Measurements from ENCODE around the gene MROH8. TPM values are rescaled to one million over a fixed set of nuclear protein-coding genes. Genes with fewer than 3 reads are reported as not detected.

MROH8 gene
- total RNA-seq, 1 experiment from 2014 or later, result 1.8 TPM

DNA sequence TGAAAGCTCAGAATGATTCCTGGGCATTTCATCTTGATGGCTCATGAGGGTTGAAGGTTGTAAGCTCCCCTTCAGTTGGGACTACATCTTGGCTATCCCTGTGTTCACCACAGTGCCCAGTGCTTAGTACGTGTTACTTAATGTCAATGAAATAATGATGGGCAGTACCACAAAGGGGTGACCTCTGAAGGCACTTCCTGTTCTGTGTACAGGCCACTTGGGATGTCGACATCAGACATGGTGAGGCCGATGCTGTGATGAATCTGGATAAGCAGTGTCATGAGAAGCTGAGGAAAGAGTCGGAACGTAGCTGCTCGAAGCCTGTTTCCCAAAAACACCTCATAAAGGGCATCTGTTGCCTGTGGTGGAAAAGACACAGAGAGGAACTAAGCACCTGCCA lies 55.9 kb downstream of the MROH8 start:
- DNase-seq (ENCODE audit: low read depth, low spot score) (no peak), ATAC-seq (no peak)
- H3K9me3 ChIP-seq (ENCODE audit: control insufficient read depth, insufficient read depth, low read depth, low read length), result no peaks in the 10 kb centered on the region
- no peaks in the 10 kb centered on the region for H3K4me1 ChIP-seq (ENCODE audit: control insufficient read depth, insufficient read depth, low read length)
- TF ChIP-seq SIN3A (IDR thresholded peaks at IDR 0.05; ENCODE audit: borderline replicate concordance, insufficient read depth, low read depth, low read length) (no peak), TCF7L2 (IDR thresholded peaks at IDR 0.05; ENCODE audit: low read depth, low read length) (no peak), POLR2AphosphoS5 (IDR thresholded peaks at IDR 0.05; ENCODE audit: low read depth, low read length) (no peak)
- TF ChIP-seq, protein P1, sequence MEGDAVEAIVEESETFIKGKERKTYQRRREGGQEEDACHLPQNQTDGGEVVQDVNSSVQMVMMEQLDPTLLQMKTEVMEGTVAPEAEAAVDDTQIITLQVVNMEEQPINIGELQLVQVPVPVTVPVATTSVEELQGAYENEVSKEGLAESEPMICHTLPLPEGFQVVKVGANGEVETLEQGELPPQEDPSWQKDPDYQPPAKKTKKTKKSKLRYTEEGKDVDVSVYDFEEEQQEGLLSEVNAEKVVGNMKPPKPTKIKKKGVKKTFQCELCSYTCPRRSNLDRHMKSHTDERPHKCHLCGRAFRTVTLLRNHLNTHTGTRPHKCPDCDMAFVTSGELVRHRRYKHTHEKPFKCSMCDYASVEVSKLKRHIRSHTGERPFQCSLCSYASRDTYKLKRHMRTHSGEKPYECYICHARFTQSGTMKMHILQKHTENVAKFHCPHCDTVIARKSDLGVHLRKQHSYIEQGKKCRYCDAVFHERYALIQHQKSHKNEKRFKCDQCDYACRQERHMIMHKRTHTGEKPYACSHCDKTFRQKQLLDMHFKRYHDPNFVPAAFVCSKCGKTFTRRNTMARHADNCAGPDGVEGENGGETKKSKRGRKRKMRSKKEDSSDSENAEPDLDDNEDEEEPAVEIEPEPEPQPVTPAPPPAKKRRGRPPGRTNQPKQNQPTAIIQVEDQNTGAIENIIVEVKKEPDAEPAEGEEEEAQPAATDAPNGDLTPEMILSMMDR (IDR thresholded peaks at IDR 0.05), result no peak
- TF ChIP-seq, protein P2, sequence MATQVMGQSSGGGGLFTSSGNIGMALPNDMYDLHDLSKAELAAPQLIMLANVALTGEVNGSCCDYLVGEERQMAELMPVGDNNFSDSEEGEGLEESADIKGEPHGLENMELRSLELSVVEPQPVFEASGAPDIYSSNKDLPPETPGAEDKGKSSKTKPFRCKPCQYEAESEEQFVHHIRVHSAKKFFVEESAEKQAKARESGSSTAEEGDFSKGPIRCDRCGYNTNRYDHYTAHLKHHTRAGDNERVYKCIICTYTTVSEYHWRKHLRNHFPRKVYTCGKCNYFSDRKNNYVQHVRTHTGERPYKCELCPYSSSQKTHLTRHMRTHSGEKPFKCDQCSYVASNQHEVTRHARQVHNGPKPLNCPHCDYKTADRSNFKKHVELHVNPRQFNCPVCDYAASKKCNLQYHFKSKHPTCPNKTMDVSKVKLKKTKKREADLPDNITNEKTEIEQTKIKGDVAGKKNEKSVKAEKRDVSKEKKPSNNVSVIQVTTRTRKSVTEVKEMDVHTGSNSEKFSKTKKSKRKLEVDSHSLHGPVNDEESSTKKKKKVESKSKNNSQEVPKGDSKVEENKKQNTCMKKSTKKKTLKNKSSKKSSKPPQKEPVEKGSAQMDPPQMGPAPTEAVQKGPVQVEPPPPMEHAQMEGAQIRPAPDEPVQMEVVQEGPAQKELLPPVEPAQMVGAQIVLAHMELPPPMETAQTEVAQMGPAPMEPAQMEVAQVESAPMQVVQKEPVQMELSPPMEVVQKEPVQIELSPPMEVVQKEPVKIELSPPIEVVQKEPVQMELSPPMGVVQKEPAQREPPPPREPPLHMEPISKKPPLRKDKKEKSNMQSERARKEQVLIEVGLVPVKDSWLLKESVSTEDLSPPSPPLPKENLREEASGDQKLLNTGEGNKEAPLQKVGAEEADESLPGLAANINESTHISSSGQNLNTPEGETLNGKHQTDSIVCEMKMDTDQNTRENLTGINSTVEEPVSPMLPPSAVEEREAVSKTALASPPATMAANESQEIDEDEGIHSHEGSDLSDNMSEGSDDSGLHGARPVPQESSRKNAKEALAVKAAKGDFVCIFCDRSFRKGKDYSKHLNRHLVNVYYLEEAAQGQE (IDR thresholded peaks at IDR 0.05; ENCODE audit: insufficient read depth in 1 of 2, low read depth in 2 of 2, low read length in 1 of 2), result no peak
- CTCF ChIA-PET, result interaction anchor here (0.6 kb wide), 1 partner anchor 131 kb away, joined by 5 read pairs; no protein-coding TSS in a partner anchor
- intact Hi-C loops (cut with micrococcal nuclease; ENCODE audit: unreplicated experiment), result no loop called here
- in situ Hi-C loops (cut with HindIII; ENCODE audit: low pct_unique_long_range_greater_than_20kb, low sequenced_read_pairs), result no loop called here
- BruUV-seq (replicated peaks), result no TSS peak
- no peak overlapping the region for H3K27ac ChIP-seq (ENCODE audit: low read length)
- H3K36me3 ChIP-seq (ENCODE audit: control insufficient read depth, insufficient read depth, low read length), result no peaks in the 10 kb centered on the region
- POLR2A ChIA-PET, result interaction anchor here (0.6 kb wide), 1 partner anchor 29 kb away, joined by 4 read pairs; no protein-coding TSS in a partner anchor
- no peaks in the 10 kb centered on the region; the same call in 1 of the 2 replicates for H3K27me3 ChIP-seq (ENCODE audit: control insufficient read depth, insufficient read depth, low read length)
- no peak overlapping the region for H3K4me3 ChIP-seq (ENCODE audit: low read depth in 2 of 2, low read length in 2 of 2)

DNA sequence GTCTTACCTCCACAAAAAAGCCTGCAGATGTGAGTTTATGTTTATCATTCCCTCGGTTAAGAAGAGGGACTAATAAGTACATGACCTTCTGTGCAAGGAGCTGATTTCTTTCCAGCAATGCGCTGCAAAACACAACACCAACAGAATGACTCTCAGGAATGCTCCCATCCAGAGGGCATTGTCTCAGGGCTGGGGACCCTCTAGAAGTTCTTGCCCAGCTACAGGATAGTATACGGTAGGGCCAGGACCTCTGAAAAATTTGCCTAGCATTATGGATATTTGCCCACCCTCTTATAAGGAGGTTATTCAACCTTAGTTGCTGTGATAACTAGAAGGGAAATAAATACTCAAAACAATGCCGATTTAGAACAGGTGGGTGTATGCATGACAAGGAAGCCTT lies 58.9 kb downstream of the MROH8 start:
- Histone ChIP-seq H3K36me3 (ENCODE audit: control insufficient read depth, insufficient read depth, low read length) (no peaks in the 10 kb centered on the region), H3K4me3 (ENCODE audit: low read depth in 2 of 2, low read length in 2 of 2) (no peak overlapping the region), H3K27ac (ENCODE audit: low read length) (no peak overlapping the region), H3K9me3 (ENCODE audit: control insufficient read depth, insufficient read depth, low read depth, low read length) (no peaks in the 10 kb centered on the region), H3K27me3 (ENCODE audit: control insufficient read depth, insufficient read depth, low read length) (no peaks in the 10 kb centered on the region), H3K4me1 (ENCODE audit: control insufficient read depth, insufficient read depth, low read length) (no peaks in the 10 kb centered on the region)
- TF ChIP-seq, protein P2 (IDR thresholded peaks at IDR 0.05; ENCODE audit: insufficient read depth in 1 of 2, low read depth in 2 of 2, low read length in 1 of 2), result no peak
- TF ChIP-seq SIN3A (IDR thresholded peaks at IDR 0.05; ENCODE audit: borderline replicate concordance, insufficient read depth, low read depth, low read length) (no peak), POLR2AphosphoS5 (IDR thresholded peaks at IDR 0.05; ENCODE audit: low read depth, low read length) (no peak), TCF7L2 (IDR thresholded peaks at IDR 0.05; ENCODE audit: low read depth, low read length) (no peak)
- TF ChIP-seq, protein P1 (IDR thresholded peaks at IDR 0.05), result no peak
- intact Hi-C loops (cut with micrococcal nuclease; ENCODE audit: unreplicated experiment), result no loop called here
- in situ Hi-C loops (cut with HindIII; ENCODE audit: low pct_unique_long_range_greater_than_20kb, low sequenced_read_pairs), result no loop called here
- ChIA-PET CTCF (no interaction called here), POLR2A (interaction anchor here (0.5 kb wide), 1 partner anchor 58 kb away, joined by 4 read pairs; no protein-coding TSS in a partner anchor)
- no peak for DNase-seq (ENCODE audit: low read depth, low spot score)
- no peak for ATAC-seq
- no TSS peak for BruUV-seq (replicated peaks)

Data from Panc1 (cell line).